Measurements from ENCODE around the gene CSRP1.
"Not testable (repeated sequence)": the region's sequence is repeated elsewhere in the genome, so short reads cannot be mapped to it uniquely, and the experiment has no call there.

- not testable (repeated sequence) for TF ChIP-seq MAX (CRISPR knock-in tag; IDR thresholded peaks at IDR 0.05); SP1 (CRISPR knock-in tag; conservative IDR thresholded peaks at IDR 0.05); CTCF (IDR thresholded peaks at IDR 0.05); OVOL2 (CRISPR knock-in tag; IDR thresholded peaks at IDR 0.05; ENCODE audit: borderline replicate concordance); PREB (CRISPR knock-in tag; IDR thresholded peaks at IDR 0.05; ENCODE audit: borderline replicate concordance); CBFB (CRISPR knock-in tag; IDR thresholded peaks at IDR 0.05; ENCODE audit: low read depth); ATF3 (CRISPR knock-in tag; conservative IDR thresholded peaks at IDR 0.05); PRDM15 (CRISPR knock-in tag; IDR thresholded peaks at IDR 0.05); EMX1 (CRISPR knock-in tag; IDR thresholded peaks at IDR 0.05); MLX (CRISPR knock-in tag; IDR thresholded peaks at IDR 0.05); JUN (CRISPR knock-in tag; IDR thresholded peaks at IDR 0.05); ZSCAN18 (CRISPR knock-in tag; IDR thresholded peaks at IDR 0.05)
Measured at GRCh38 chr1:201549522-201549921, 42.6 kb upstream of the CSRP1 start.
